ENCODE results near the gene KCP.

KCP gene

DNA sequence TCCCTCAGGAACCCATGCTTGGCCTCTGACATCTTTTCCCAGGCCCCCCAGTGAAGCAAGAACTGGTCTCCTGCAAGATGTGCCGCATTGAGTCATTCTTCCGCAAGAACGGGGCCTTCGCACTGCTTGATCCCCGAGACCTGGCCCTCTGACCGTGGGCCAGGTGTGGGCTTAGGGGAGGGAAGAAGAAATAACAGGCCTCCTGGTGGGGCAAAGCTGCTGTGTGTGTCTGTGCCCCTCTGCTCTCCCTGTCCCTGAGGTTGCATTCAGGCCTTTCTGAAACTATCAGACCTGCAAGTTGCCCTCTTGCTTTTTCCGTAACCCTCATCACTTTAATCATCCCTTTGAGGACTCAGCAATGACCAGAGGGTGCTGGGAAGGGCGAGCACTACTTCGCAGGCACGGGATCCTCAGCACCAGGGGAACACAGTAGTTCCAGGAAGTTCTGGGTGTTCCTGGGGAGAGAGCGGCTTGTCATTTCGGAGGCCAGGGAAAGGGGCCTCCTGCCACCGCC, 41.8 kb downstream of the KCP start:
- TF ChIP-seq, protein P1, sequence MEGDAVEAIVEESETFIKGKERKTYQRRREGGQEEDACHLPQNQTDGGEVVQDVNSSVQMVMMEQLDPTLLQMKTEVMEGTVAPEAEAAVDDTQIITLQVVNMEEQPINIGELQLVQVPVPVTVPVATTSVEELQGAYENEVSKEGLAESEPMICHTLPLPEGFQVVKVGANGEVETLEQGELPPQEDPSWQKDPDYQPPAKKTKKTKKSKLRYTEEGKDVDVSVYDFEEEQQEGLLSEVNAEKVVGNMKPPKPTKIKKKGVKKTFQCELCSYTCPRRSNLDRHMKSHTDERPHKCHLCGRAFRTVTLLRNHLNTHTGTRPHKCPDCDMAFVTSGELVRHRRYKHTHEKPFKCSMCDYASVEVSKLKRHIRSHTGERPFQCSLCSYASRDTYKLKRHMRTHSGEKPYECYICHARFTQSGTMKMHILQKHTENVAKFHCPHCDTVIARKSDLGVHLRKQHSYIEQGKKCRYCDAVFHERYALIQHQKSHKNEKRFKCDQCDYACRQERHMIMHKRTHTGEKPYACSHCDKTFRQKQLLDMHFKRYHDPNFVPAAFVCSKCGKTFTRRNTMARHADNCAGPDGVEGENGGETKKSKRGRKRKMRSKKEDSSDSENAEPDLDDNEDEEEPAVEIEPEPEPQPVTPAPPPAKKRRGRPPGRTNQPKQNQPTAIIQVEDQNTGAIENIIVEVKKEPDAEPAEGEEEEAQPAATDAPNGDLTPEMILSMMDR (conservative IDR thresholded peaks at IDR 0.05; ENCODE audit: low read length) = no peak
- TF ChIP-seq EZH2phosphoT487 (IDR thresholded peaks at IDR 0.05; ENCODE audit: borderline replicate concordance) = no peak
- Histone ChIP-seq H2AFZ (ENCODE audit: low read length) (peak overlapping the region; percentile 59; the same call in 1 of the 2 replicates), H3K36me3 (ENCODE audit: insufficient read depth, low read length) (no peaks in the 10 kb centered on the region), H3K79me2 (ENCODE audit: insufficient read depth, low read length) (peaks cover 20% of the 10 kb centered on the region; the same call in 1 of the 2 replicates), H3F3A (ENCODE audit: low read depth) (no peaks in the 10 kb centered on the region), H3K27me3 (ENCODE audit: insufficient read depth, low read length, poor library complexity, severe bottlenecking) (no peaks in the 10 kb centered on the region), H3K4me1 (ENCODE audit: insufficient read depth, low read length, poor library complexity, severe bottlenecking) (peaks cover 14% of the 10 kb centered on the region), H3K4me2 (ENCODE audit: low read depth, low read length, poor library complexity, severe bottlenecking) (peak overlapping the region; percentile 82), H3K9me3 (ENCODE audit: insufficient read depth, low read depth, low read length) (no peaks in the 10 kb centered on the region), H3K9ac (ENCODE audit: low read depth, low read length, poor library complexity, severe bottlenecking) (peak overlapping the region; percentile 72), H3K9me2 (replicated peaks; ENCODE audit: low read depth, low read length) (no peaks in the 10 kb centered on the region), H3K4me3 (ENCODE audit: low read length, poor library complexity, severe bottlenecking) (peak overlapping the region; percentile 71), H4K20me1 (ENCODE audit: insufficient read depth, low read length, poor library complexity, severe bottlenecking) (no peaks in the 10 kb centered on the region)

DNA sequence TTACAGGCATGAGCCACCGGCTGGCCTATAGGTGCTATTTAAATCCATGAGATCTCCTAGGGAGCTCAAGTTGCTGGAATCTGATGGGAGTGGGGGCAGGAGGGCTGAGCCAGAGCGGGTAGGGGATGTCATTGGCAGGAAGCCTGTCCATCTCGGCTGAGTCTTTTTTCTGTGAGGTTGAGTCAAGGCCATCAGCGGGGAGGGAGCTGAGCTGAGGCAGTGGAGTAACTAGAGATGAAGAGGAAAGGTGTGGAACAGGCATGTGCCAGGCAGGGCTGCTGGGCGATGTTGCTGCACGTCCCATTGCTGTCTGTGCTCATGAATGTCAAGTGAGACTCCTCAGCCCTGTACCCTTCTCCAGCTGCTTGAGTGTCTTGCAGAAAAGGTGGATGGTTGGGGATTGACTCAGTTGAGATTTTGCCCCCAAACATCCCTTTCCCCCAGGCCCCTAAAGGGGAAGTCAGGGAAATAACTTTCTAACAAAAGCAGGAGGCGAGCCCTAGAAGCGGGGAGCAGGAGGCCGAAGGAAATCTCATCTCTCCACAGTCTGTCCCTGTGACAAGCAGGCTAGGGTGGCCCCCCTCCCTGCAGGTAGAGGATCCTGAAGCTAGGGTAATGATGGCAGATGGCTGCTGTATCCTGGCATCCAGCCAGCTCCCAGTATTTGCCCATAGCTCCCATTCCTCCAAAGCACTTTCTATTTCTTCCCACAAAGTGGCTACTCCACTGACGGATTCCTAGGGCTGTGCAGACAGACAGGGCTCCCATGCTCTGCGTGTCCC, 42.5 kb downstream of the KCP start:
- H4K20me1 ChIP-seq (ENCODE audit: insufficient read depth, low read length, poor library complexity, severe bottlenecking) = no peaks in the 10 kb centered on the region
- H3K9ac ChIP-seq (ENCODE audit: low read depth, low read length, poor library complexity, severe bottlenecking) = peak overlapping the region; percentile 72
- H3K4me3 ChIP-seq (ENCODE audit: low read length, poor library complexity, severe bottlenecking) = no peak overlapping the region
- no peak for TF ChIP-seq EZH2phosphoT487 (IDR thresholded peaks at IDR 0.05; ENCODE audit: borderline replicate concordance)
- TF ChIP-seq, protein P1 (conservative IDR thresholded peaks at IDR 0.05; ENCODE audit: low read length) = no peak
- no peaks in the 10 kb centered on the region for H3K36me3 ChIP-seq (ENCODE audit: insufficient read depth, low read length)
- peaks cover 15% of the 10 kb centered on the region for H3K4me1 ChIP-seq (ENCODE audit: insufficient read depth, low read length, poor library complexity, severe bottlenecking)
- H3K4me2 ChIP-seq (ENCODE audit: low read depth, low read length, poor library complexity, severe bottlenecking) = peak overlapping the region; percentile 82
- H2AFZ ChIP-seq (ENCODE audit: low read length) = no peak overlapping the region
- peaks cover 26% of the 10 kb centered on the region for H3K79me2 ChIP-seq (ENCODE audit: insufficient read depth, low read length)
- no peaks in the 10 kb centered on the region for H3K9me2 ChIP-seq (replicated peaks; ENCODE audit: low read depth, low read length)
- no peaks in the 10 kb centered on the region for H3K9me3 ChIP-seq (ENCODE audit: insufficient read depth, low read depth, low read length)
- no peaks in the 10 kb centered on the region for H3F3A ChIP-seq (ENCODE audit: low read depth)
- no peaks in the 10 kb centered on the region for H3K27me3 ChIP-seq (ENCODE audit: insufficient read depth, low read length, poor library complexity, severe bottlenecking)

DNA sequence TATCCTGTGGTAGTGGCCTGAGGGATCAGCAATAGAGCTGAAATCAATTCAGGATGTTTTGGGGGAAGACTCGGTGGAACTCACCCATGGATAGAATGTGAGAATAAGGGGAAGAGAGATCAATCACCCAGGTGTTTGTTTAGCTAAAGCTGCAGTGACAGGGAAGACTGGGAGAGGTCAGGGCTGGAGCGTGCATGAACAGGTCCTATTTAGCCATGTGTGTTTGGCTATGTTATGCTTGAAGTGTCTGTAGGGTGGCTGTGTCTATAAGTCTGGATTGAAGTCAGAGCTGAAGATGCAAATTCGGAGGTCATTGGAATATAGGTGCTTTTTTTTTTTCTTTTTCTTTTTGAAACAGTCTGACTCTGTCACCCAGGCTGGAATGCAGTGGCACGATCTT, 43.3 kb downstream of the KCP start:
- peaks cover 18% of the 10 kb centered on the region for H3K4me1 ChIP-seq (ENCODE audit: insufficient read depth, low read length, poor library complexity, severe bottlenecking)
- H3F3A ChIP-seq (ENCODE audit: low read depth) = no peaks in the 10 kb centered on the region
- H4K20me1 ChIP-seq (ENCODE audit: insufficient read depth, low read length, poor library complexity, severe bottlenecking) = no peaks in the 10 kb centered on the region
- TF ChIP-seq, protein P1 (conservative IDR thresholded peaks at IDR 0.05; ENCODE audit: low read length) = no peak
- no peak for TF ChIP-seq EZH2phosphoT487 (IDR thresholded peaks at IDR 0.05; ENCODE audit: borderline replicate concordance)
- H2AFZ ChIP-seq (ENCODE audit: low read length) = no peak overlapping the region
- no peaks in the 10 kb centered on the region for H3K9me2 ChIP-seq (replicated peaks; ENCODE audit: low read depth, low read length)
- no peaks in the 10 kb centered on the region for H3K9me3 ChIP-seq (ENCODE audit: insufficient read depth, low read depth, low read length)
- no peak overlapping the region for H3K9ac ChIP-seq (ENCODE audit: low read depth, low read length, poor library complexity, severe bottlenecking)
- H3K27me3 ChIP-seq (ENCODE audit: insufficient read depth, low read length, poor library complexity, severe bottlenecking) = no peaks in the 10 kb centered on the region
- H3K4me2 ChIP-seq (ENCODE audit: low read depth, low read length, poor library complexity, severe bottlenecking) = no peak overlapping the region
- H3K79me2 ChIP-seq (ENCODE audit: insufficient read depth, low read length) = peaks cover 29% of the 10 kb centered on the region
- H3K4me3 ChIP-seq (ENCODE audit: low read length, poor library complexity, severe bottlenecking) = no peak overlapping the region
- no peaks in the 10 kb centered on the region for H3K36me3 ChIP-seq (ENCODE audit: insufficient read depth, low read length)
